Peyer's patch (tissue), 4 donors: ENCODE results near the gene GRK6. TPM values are rescaled to one million over a fixed set of nuclear protein-coding genes. Genes with fewer than 3 reads are reported as not detected.

Experiments used
- DNase-seq, 3 donors: peaks; one replicate each; pipeline ENCODE4 v3.0.0-alpha.2; 2017 to 2019
- H3K27ac ChIP-seq, 4 donors: fragments of 200-600 bp; sonication (generic); one replicate each; pipeline ENCODE4 v1.5.1; 2016 to 2019
- H3K27me3 ChIP-seq, 2 donors: fragments of 200-600 bp; sonication (generic); one replicate each; pipeline ENCODE4 v1.5.1; 2019
- H3K36me3 ChIP-seq, 3 donors: fragments of 200-600 bp; sonication (generic); one replicate each; pipeline ENCODE4 v1.5.1; 2016 to 2019
- H3K4me1 ChIP-seq, 4 donors: fragments of 200-600 bp; sonication (generic); one replicate each; pipeline ENCODE4 v1.5.1; 2016 to 2019
- H3K4me3 ChIP-seq, 4 donors: fragments of 200-600 bp; sonication (generic); 1 replicate in 3 of 4; 2 replicates in 1 of 4; pipeline ENCODE4 v1.5.1; 2016 to 2019; ENCODE audit warnings: mild to moderate bottlenecking in 1 of 4
- H3K9me3 ChIP-seq, 4 donors: fragments of 200-600 bp; sonication (generic); one replicate each; pipeline ENCODE4 v1.5.1; 2016 to 2019; ENCODE audit warnings: mild to moderate bottlenecking in 1 of 4
- CTCF ChIP-seq, 6 experiments: fragments of 450-650 bp in 4 of 6; fragments of 200-600 bp in 2 of 6; sonication (generic) in 1 of 6; IDR thresholded peaks; one replicate each; pipeline ENCODE4 v1.5.1; 2017 to 2019; ENCODE audit warnings: antibody characterized with exemption in 6 of 6, mild to moderate bottlenecking in 3 of 6, moderate library complexity in 1 of 6
- POLR2A ChIP-seq, 2 donors: fragments of 450-650 bp; IDR thresholded peaks; one replicate each; pipeline ENCODE4 v1.5.1; 2017; ENCODE audit warnings: antibody characterized with exemption in 2 of 2, mild to moderate bottlenecking in 2 of 2, moderate library complexity in 2 of 2
- total RNA-seq, 4 donors: library from RNA; depleted of rRNA; stranded (reverse); fragments of >200 nt; gene quantifications; one replicate each; pipeline ENCODE4 v1.1.0, GENCODE V29; 2016

GRK6 gene
- total RNA-seq, 4 donors from 2014 or later = 36.2 to 140 (median 40.7) TPM

DNA sequence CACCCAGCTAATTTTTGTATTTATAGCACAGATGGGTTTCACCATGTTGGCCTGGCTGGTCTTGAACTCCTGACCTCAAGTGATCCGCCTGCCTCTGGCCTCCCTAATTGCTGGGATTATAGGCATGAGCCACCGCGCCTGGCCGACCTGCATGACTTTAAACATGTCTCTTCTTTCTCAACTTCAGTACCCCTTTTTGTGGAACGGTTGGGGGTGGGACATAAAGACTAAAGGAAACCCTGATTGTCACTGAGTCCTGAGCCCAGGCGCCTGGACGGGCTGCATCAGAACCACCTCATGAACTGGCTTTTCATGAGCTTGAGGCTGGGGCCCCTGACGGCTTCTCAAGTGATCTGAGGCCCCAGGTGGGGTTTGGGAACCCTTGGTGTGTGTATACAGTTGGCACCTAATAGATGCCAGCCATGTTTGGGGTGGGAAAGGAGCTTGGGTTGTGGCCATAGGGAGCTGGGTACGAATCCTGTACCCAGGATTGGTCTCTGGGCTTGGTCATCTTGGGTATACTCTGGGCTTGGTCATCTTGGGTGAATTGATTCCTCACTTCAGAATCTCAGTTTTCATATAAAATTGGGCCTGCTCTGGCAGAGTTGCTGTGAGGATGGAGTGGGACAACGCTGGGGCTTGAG lies 2.2 kb downstream of the GRK6 start:
- TF ChIP-seq POLR2A (IDR thresholded peaks at IDR 0.05) = no peak
- TF ChIP-seq CTCF (IDR thresholded peaks at IDR 0.05) = no peak

DNA sequence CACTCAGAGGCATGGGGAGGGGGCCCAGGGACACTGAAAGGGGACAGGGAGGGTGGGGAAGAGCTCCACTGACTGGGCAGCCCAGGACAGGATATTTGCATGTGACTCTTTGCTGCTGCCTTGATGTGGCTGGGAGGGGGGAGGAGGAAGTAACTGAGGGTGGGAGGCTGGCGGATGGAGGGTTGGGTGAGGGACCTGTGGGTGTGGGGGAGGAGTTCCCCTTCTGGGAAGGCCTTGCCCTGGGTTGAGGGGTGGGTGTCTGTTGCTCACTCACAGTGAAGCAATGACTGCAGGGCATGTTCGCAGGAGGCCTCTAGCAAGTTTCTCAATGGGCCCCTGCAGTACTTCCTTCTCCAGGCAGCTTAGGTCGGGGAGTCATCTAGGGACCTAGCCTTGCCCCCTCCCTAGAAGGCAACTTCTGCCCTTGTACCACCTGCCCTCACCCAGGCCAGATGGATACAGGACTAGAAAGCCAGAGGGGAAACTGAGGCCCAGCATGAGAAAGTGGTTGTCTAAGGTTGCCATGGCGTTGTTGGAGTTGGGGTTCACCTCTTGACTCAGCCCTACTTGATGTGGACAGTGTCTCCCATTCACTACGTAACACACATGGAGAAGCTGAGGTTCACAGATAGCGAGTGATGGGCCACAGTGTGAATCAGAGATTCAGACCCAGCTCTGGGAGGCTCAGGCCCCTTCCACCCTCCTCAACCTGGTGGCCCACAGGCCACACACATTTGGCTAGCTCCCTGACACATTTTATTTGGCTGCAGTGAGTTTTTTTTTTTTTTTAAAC lies 3.0 kb downstream of the GRK6 start:
- DNase-seq = peak; percentile 55 to 93 (median 91)
- H3K36me3 ChIP-seq = peaks cover 0 to 42% (median 0%) of the 10 kb centered on the region in 3 donors
- TF ChIP-seq POLR2A (IDR thresholded peaks at IDR 0.05) (no peak), CTCF (IDR thresholded peaks at IDR 0.05) (no peak)
- peaks cover 0 to 69% (median 46%) of the 10 kb centered on the region in 4 donors for H3K4me1 ChIP-seq
- H3K27me3 ChIP-seq = no peaks in the 10 kb centered on the region
- H3K9me3 ChIP-seq = no peaks in the 10 kb centered on the region
- peak overlapping the region in 3 of 4 donors; percentile 9 to 92 (median 74) for H3K4me3 ChIP-seq
- H3K27ac ChIP-seq = peak overlapping the region; percentile 50 to 98 (median 94)

More for the DNA sequence above, 2.2 kb downstream of the GRK6 start:
- Histone ChIP-seq H3K4me1 (peaks cover 0 to 64% (median 46%) of the 10 kb centered on the region in 4 donors), H3K9me3 (no peaks in the 10 kb centered on the region), H3K27me3 (no peaks in the 10 kb centered on the region), H3K4me3 (peak overlapping the region in 3 of 4 donors; percentile 9 to 92 (median 74)), H3K36me3 (peaks cover 0 to 35% (median 0%) of the 10 kb centered on the region in 3 donors), H3K27ac (peak overlapping the region; percentile 92 to 98 (median 94))
- no peak for DNase-seq

DNA sequence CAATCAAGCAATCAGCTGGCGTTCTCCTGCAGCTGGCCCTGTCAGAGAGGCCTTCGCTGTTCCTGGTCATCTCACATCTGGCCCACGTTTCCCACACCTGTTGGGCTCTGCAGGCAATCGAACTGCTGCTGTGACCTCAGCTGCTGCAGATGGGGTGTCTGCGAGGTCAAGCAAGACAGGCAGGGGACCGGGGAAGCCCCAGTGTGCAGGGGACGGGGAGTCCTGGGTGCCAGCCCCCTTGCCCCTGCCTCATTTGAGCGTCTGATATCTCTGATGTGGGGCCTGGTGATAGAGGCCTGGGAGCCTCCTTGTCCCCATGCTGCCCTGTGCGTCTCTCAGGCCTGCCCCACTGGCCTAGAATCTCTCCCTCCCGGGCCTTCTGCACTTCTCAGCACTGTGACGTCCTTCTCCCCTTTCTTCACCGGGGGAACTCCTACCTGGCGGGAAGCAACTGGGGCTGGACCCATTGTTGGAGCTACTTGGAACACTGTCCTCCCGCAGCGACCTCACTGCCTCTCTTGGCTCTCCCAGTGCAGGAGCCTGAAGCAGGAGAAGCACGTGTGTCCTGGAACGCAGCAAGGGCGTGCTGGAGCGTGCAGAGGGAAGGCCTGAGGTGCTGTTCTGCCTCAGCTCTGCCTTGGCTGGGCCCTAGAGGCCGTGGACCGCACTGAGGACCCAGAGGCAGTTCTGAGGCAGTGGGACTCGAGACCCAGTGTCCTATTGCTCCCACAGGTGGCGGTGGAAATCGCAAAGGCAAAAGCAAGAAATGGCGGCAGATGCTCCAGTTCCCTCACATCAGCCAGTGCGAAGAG lies 3.9 kb downstream of the GRK6 start:
- peaks cover 0 to 67% (median 43%) of the 10 kb centered on the region in 4 donors for H3K4me1 ChIP-seq
- H3K27ac ChIP-seq = peak overlapping the region; percentile 8 to 94 (median 68)
- DNase-seq = peak in 2 of 3 donors; percentile 43 to 69
- no peaks in the 10 kb centered on the region for H3K9me3 ChIP-seq
- peak overlapping the region in 1 of 4 donors; percentile 74 for H3K4me3 ChIP-seq
- no peaks in the 10 kb centered on the region for H3K27me3 ChIP-seq
- H3K36me3 ChIP-seq = peaks cover 0 to 51% (median 0%) of the 10 kb centered on the region in 3 donors
- TF ChIP-seq CTCF (IDR thresholded peaks at IDR 0.05) (no peak), POLR2A (IDR thresholded peaks at IDR 0.05) (no peak)

GRCh38 chr5:177430972-177431316 lies 4.5 kb downstream of the GRK6 start:
- H3K27me3 ChIP-seq = no peaks in the 10 kb centered on the region
- no peaks in the 10 kb centered on the region for H3K9me3 ChIP-seq
- no peak for TF ChIP-seq CTCF (IDR thresholded peaks at IDR 0.05)
- no peak for TF ChIP-seq POLR2A (IDR thresholded peaks at IDR 0.05)
- peaks cover 0 to 63% (median 40%) of the 10 kb centered on the region in 4 donors for H3K4me1 ChIP-seq
- peak in 1 of 3 donors; percentile 49 for DNase-seq
- H3K27ac ChIP-seq = peak overlapping the region; percentile 40 to 94 (median 68)
- peaks cover 0 to 57% (median 0%) of the 10 kb centered on the region in 3 donors for H3K36me3 ChIP-seq
- peak overlapping the region in 1 of 4 donors; percentile 18 for H3K4me3 ChIP-seq
